Skeletal muscle tissue (tissue), 4 donors: Measurements from ENCODE around the gene KDM5C. TPM values are rescaled to one million over a fixed set of nuclear protein-coding genes. Genes with fewer than 3 reads are reported as not detected.
A peak's percentile ranks its signal among the peaks of the same experiment; 100 is the strongest.
"Not testable (repeated sequence)": the region's sequence is repeated elsewhere in the genome, so short reads cannot be mapped to it uniquely, and the experiment has no call there.

Source experiments
- H3K27ac ChIP-seq: one replicate; pipeline ENCODE4 v1.7.0; 2013; ENCODE audit warnings: mild to moderate bottlenecking, low read depth, low read length, inconsistent platforms
- H3K27me3 ChIP-seq, 3 donors: one replicate each; pipeline ENCODE4 v1.7.0; 2013; ENCODE audit warnings: low read length in 3 of 3; ENCODE audit not compliant: control insufficient read depth in 3 of 3, insufficient read depth in 3 of 3
- H3K36me3 ChIP-seq, 3 donors: one replicate each; pipeline ENCODE4 v1.7.0; 2013; ENCODE audit warnings: low read length in 3 of 3; ENCODE audit not compliant: control insufficient read depth in 3 of 3, insufficient read depth in 3 of 3
- H3K4me1 ChIP-seq, 3 donors: one replicate each; pipeline ENCODE4 v1.7.0; 2013; ENCODE audit warnings: low read length in 3 of 3, mild to moderate bottlenecking in 3 of 3; ENCODE audit not compliant: control insufficient read depth in 3 of 3, insufficient read depth in 3 of 3
- H3K4me3 ChIP-seq, 3 donors: one replicate each; pipeline ENCODE4 v1.7.0; 2013; ENCODE audit warnings: low read length in 3 of 3
- H3K9ac ChIP-seq, 3 donors: one replicate each; pipeline ENCODE4 v1.7.0; 2013; ENCODE audit warnings: low read length in 3 of 3, mild to moderate bottlenecking in 3 of 3, moderate library complexity in 2 of 3, low read depth in 1 of 3
- H3K9me3 ChIP-seq, 3 donors: one replicate each; pipeline ENCODE4 v1.7.0; 2013; ENCODE audit warnings: low read length in 3 of 3; ENCODE audit not compliant: control insufficient read depth in 3 of 3
- total RNA-seq: library from RNA; depleted of rRNA; stranded (reverse); fragments of >200 nt; gene quantifications from one replicate; pipeline ENCODE4 v1.2.3, GENCODE V29; 2014
- donor health status: Osteomylitis.

Gene KDM5C
- total RNA-seq, 1 donor from 2014 or later: 54.3 TPM

DNA sequence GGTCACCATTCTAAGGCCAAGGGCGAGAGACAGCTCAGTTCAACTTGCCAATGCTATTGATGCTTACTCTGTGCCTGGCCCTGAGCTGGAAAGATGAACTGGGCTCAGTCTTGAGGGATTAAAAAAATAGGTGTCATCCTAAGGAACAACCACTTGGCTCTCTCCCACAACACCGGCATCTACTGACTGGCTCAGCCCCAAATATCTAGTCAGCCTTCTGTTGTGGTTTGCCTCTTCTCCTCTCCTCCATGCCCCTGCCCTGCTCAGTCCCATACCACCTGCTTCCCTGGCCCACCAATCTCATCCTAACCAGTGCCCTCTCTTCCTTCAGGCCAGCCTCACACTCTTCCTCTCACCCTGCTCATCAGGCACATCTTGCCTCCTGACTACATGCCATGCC is 29.6 kb downstream of the KDM5C start:
- H3K27ac ChIP-seq: no peak overlapping the region

DNA sequence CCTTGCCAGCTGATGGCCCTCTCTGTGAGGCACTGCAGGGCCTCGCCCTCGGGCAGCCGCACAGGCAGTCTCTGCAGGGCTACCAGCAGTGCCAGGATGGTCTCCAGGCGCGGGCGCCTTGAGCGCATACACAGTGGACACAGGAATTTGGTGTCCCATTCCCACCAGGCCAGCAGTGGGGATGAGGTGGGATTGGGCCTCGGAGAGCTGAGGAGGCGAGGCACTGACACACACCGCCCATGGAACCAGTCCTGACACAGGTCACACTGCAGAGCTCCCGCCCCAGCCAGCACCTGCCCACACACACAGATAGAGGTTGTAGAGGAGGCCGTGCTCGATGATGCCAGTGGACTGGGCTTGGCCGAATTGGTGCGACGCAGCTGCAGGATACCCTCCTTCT is 30.7 kb downstream of the KDM5C start:
- Histone ChIP-seq H3K36me3 (peaks cover 54 to 83% (median 62%) of the 10 kb centered on the region in 3 donors), H3K27me3 (no peaks in the 10 kb centered on the region), H3K9me3 (no peaks in the 10 kb centered on the region), H3K27ac (no peak overlapping the region), H3K9ac (no peak overlapping the region), H3K4me3 (no peak overlapping the region), H3K4me1 (peaks cover 0 to 6% (median 2%) of the 10 kb centered on the region in 3 donors)

More for the DNA sequence above, 29.6 kb downstream of the KDM5C start:
- Histone ChIP-seq H3K9ac (no peak overlapping the region), H3K27me3 (no peaks in the 10 kb centered on the region), H3K36me3 (peaks cover 57 to 84% (median 67%) of the 10 kb centered on the region in 3 donors), H3K4me3 (no peak overlapping the region), H3K4me1 (no peaks in the 10 kb centered on the region), H3K9me3 (no peaks in the 10 kb centered on the region)

DNA sequence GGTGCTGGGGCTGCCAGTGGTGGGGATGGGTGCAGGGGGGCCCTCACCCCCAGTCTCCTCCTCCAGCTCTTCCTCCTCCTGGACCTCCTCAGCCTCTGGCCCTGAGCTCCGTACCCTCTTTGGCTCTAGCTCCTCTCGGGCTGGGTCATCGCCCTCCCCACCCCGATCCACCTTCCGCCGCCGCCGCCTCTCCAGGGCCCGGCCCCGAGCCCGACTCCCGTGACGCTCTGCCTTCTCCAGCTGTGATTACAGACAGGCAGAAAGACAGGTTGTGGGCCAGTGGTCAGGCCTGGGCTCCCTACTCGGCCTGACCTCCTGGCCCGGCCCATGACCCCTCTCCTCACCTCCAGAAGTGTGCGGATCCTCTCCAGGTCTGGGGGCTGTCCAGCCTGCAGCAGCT is 31.9 kb downstream of the KDM5C start:
- no peaks in the 10 kb centered on the region for H3K27me3 ChIP-seq
- no peak overlapping the region for H3K9ac ChIP-seq
- H3K4me1 ChIP-seq: peaks cover 0 to 10% (median 6%) of the 10 kb centered on the region in 3 donors
- H3K4me3 ChIP-seq: no peak overlapping the region
- no peak overlapping the region for H3K27ac ChIP-seq
- H3K9me3 ChIP-seq: no peaks in the 10 kb centered on the region
- peaks cover 43 to 71% (median 50%) of the 10 kb centered on the region in 3 donors for H3K36me3 ChIP-seq

DNA sequence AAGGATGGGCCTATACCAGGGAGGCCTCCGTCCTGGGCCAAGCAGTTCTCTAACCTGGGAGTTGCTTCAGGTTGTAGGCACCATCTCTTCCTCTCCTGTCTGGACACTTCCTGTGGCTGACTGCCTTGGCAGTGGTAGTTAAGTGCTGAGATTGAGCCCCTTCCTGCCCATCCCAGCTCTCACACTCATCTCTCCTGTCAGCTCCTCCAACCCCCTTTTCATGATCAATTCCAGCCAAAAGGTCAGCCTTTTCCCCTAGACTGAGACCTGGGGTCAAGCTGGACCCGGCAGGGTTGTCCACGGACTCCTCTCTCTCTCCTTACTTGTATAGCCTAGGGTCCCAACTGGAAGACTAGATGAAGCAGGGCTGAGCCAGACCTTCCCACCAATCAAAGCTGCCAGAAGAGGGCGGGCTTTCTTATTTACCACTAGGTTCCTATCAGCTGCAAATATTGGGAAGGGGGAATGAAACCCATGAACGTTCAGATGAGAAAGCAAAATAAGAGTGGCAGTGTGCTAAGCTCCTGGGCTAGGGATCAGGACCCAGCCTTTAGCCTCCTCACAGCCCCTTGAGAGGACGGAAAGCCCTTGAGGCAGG is 34.5 kb downstream of the KDM5C start:
- H3K9me3 ChIP-seq: no peaks in the 10 kb centered on the region
- peaks cover 0 to 10% (median 6%) of the 10 kb centered on the region in 3 donors for H3K4me1 ChIP-seq
- no peak overlapping the region for H3K9ac ChIP-seq
- H3K36me3 ChIP-seq: peaks cover 20 to 45% (median 25%) of the 10 kb centered on the region in 3 donors
- no peak overlapping the region for H3K4me3 ChIP-seq
- H3K27ac ChIP-seq: no peak overlapping the region
- no peaks in the 10 kb centered on the region for H3K27me3 ChIP-seq

DNA sequence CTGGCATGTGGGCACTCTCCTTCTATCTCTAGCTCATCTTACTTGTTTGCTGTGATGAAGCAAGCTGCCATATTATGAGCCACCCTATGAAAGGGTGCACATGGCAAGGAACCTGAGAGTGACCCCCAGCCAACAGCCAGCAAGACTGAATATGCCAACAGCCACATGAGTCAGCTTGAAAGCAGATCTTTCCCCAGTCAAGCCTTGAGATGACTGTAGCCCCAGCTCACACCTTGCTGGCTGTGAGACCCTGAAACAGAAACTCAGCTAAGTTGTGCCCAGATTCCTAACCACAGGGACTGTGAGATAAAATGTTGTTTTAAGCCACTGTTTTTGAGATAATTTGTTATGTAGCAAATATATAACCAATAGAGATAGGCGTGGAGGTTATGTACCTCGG is 36.2 kb downstream of the KDM5C start:
- Histone ChIP-seq H3K9me3 (no peaks in the 10 kb centered on the region), H3K4me3 (no peak overlapping the region), H3K4me1 (peaks cover 0 to 10% (median 6%) of the 10 kb centered on the region in 3 donors), H3K36me3 (peaks cover 5 to 28% (median 8%) of the 10 kb centered on the region in 3 donors), H3K9ac (no peak overlapping the region), H3K27ac (no peak overlapping the region), H3K27me3 (no peaks in the 10 kb centered on the region)

GRCh38 chrX:53186351-53186750 is 38.7 kb downstream of the KDM5C start:
- Histone ChIP-seq H3K9me3 (no peaks in the 10 kb centered on the region), H3K27ac (no peak overlapping the region), H3K27me3 (no peaks in the 10 kb centered on the region), H3K4me1 (peaks cover 0 to 10% (median 6%) of the 10 kb centered on the region in 3 donors), H3K36me3 (peaks cover 0 to 17% (median 0%) of the 10 kb centered on the region in 3 donors), H3K9ac (no peak overlapping the region), H3K4me3 (no peak overlapping the region)

GRCh38 chrX:53184836-53185235 is 40.2 kb downstream of the KDM5C start:
- H3K27ac ChIP-seq: no peak overlapping the region
- H3K4me3 ChIP-seq: no peak overlapping the region
- peaks cover 0 to 10% (median 3%) of the 10 kb centered on the region in 3 donors for H3K4me1 ChIP-seq
- H3K9ac ChIP-seq: no peak overlapping the region
- H3K27me3 ChIP-seq: no peaks in the 10 kb centered on the region
- H3K36me3 ChIP-seq: peaks cover 0 to 5% (median 0%) of the 10 kb centered on the region in 3 donors
- no peaks in the 10 kb centered on the region for H3K9me3 ChIP-seq

DNA sequence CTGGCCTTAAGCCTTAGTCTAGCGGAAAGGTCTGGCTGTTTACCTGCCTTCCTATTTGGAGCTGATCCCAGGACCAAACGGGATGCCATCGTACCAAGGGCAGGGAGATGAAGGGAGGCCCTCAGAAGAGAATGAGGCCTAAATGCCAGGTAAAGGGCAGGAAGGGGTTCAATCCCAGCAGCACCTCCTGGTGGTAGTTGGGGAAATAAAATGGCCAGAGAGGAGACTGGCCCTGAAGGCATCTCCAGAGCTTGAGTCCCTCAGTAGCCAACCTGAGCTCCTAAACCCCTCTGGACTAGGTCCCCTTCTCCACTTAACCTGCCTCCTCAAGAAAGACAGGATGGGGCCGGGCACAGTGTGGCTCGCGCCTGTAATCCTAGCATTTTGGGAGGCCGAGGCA is 53.7 kb downstream of the KDM5C start:
- H3K4me3 ChIP-seq: no peak overlapping the region
- no peaks in the 10 kb centered on the region for H3K36me3 ChIP-seq
- no peak overlapping the region for H3K9ac ChIP-seq
- H3K27ac ChIP-seq: no peak overlapping the region
- no peaks in the 10 kb centered on the region for H3K9me3 ChIP-seq
- no peaks in the 10 kb centered on the region for H3K4me1 ChIP-seq
- H3K27me3 ChIP-seq: no peaks in the 10 kb centered on the region

DNA sequence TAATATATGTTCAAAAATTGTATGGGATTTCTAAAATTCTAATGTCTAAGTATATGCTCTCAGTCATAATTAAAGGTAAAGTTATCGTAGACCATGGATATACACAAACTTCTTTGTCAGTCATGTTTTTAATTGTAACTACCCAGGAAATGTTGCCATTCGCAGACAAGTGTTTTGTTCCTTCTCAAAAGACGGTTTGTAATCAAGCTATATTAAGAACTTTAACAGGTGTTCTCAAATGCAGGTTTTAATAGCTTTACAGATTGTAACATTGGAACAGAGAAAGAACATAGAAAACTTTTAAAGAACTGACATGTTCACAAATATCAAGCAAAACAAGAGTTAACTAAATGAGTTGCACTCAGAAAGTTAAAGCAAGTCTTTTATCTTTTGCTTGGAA is 58.9 kb downstream of the KDM5C start:
- Histone ChIP-seq H3K27ac (no peak overlapping the region), H3K9me3 (no peaks in the 10 kb centered on the region), H3K27me3 (no peaks in the 10 kb centered on the region), H3K9ac (no peak overlapping the region), H3K4me1 (peaks cover 0 to 2% (median 2%) of the 10 kb centered on the region in 3 donors), H3K4me3 (no peak overlapping the region), H3K36me3 (no peaks in the 10 kb centered on the region)

DNA sequence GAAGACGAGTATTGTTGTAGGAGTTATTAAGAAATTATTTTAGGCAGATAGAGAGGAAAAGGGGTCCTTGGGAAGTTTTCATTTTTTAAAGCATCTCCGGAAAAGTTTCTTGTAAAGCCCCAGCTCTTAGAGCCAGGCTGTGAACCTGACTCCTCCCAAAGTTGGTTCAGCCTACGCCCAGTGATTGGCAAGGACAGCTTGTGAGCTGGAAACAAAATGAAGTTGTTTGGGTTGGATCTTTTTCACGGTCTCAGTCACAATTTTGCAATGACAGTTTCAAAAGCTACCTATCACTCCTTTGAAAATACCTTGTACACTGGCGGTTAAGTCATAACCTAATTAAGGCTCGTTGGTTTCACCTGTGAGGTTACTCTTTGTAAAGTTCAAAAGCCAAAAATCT is 60.4 kb downstream of the KDM5C start:
- H3K9me3 ChIP-seq, H3K36me3 ChIP-seq, H3K4me3 ChIP-seq, H3K4me1 ChIP-seq, H3K27me3 ChIP-seq: not testable (repeated sequence)
- H3K9ac ChIP-seq: peak overlapping the region in 1 of 3 donors; percentile 62
- H3K27ac ChIP-seq: peak overlapping the region; percentile 47
